Stimulated activated CD4-positive, alpha-beta T cell treated with anti-CD3 and anti-CD28 coated beads, Interleukin-12 subunit alpha, Interleukin-12 subunit beta, amount 100 ng/mL, for 4 hours (primary cell): Measurements from ENCODE around the gene SLC26A4.

ENCODE experiments used
- DNase-seq: peaks from one replicate; pipeline ENCODE4 v3.0.0-alpha.2; 2020

SLC26A4 gene

DNA sequence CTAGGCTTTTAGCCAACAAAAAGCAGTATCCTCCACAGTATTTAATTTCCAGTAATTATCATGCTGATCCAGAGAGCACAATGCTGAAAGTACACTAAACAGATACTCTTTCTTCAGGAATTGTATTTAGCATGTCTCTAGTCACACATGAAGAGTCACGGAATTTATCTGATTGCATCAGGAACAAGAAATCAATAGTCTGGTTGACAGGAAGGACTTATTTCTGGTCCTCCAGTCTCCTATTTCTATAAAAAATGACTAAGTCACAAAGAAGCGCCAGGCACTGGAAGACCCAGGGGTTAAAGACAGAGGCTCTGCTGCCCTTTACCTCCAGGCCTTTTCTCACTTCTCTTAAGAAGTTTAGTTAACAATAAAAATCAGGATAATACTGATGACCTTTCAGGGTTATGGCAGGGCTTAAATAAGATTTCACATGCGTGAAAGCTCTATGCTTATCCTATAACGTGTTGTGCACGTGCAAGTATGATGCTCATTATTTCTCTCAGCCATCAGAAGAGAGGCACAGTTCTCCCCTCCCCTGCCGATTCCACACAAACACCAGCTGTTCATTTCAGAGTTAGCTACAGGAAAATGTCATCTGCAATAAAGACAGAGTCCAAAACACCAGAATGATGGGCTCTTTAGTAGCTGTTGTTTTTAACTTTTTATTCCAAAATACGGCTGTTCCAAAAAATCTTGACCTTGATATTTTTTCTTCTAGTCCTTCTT is 36.9 kb downstream of the SLC26A4 start:
- DNase-seq = no peak

DNA sequence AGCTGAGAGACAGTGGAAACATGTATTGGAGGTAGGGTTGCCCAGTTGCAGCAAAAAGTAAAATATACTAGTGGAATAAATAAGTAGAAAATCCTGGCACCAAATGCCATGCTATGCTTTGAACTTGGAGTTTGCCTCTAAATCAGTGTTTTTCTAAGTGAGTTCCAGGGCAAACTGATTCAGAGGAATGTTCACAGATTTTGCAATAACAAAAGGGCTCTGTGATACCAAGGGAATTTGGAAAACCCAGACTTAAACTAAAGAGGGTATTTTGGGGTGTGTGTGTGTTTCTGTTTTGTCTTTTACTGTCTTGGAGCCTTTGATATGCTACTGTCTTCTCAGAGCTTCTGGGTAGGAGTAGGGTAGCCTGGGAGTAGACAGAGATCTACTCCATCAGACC is 39.9 kb downstream of the SLC26A4 start:
- no peak for DNase-seq

DNA sequence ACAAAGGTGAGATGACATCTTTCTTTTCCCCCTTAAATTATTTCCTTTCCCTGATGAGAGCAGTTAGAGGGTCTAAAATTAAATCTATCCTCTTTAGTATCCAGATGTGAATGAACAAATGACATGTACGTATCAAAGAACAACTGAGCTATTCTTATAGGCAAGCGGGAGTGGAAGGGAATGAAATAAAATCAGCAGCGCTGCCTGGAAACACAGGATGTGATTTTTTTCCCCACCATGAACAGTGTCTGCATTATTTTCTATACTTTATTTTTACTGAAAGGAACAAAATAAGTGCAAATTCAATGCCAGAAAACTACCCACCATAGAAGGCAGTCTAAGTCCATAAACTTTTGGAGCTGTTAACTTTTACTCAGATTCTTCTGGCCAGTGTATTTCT is 40.6 kb downstream of the SLC26A4 start:
- DNase-seq = no peak

DNA sequence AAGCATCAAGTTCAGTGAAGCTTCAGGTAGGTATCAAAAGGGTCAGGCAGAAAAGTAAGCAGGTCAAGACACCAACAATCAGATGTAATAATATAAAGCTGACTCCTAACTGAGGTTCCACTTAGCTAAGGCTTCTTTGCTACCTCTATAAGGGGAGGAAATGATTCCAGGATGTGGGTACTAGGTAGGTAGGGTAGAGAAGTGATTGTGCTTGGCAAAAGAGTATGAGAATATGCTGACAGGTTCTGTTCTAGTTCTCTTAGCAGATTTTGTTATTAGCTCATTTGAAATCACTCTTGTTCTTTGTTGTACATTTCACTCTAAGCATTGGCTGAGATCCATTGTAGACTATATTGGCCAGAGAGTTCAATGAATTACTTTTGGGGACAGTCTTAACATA is 42.6 kb downstream of the SLC26A4 start:
- DNase-seq = no peak

DNA sequence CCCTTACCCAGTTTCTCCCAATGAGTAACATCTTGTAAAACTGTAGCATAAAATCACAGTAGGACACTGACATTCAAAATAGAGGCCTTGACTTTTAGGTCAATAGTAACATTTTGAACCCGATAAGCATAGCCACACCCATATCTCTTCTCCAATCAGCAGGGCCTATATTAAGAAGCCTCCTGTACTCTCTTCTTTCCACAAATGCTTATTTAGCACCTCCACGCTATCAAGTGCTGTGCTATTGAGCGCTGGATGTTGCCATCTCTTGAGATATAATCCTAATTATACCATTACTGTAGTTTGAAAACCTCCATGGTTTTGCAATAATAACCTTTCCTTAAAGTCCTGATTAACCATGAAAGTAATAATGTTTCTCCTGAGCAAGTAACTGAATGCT is 43.2 kb downstream of the SLC26A4 start:
- no peak for DNase-seq

DNA sequence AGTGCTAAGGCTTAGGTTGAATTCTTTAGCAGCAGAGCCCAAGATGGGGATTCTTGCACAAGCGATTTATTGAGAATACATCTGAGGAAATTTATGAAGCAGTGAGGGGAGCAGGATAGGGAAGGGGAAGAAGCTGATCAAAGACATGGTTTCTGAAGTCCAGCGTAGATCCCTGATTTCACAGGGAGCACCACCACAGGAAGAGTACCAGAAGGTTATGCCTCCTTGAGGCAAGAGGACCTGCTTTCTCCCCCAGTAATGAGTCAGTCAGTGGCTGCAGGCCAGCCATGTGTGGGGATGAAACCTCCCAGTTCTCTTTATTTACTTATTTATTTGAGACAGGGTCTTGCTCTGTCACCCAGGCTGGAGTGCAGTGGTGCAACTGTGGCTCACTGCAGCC is 48.3 kb downstream of the SLC26A4 start:
- DNase-seq = no peak

DNA sequence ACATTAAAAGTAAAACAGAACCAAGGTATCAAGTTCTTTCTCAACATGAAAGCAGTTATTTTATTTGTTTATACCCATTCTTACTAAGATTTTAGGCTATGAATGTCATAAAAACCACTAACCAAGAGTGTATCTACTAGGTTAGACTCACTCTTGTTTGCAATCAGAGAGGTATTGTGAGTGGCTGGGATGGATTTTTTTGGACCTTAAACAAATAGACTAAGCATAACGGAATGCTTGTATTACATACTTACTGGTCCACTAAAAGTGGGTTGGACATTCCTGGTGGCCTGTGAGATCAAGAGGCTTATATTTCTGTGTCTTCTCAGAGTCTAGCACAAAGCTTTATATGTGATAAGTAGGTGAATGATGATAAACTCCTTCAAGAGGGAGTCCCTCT is 50.7 kb downstream of the SLC26A4 start:
- DNase-seq = no peak

DNA sequence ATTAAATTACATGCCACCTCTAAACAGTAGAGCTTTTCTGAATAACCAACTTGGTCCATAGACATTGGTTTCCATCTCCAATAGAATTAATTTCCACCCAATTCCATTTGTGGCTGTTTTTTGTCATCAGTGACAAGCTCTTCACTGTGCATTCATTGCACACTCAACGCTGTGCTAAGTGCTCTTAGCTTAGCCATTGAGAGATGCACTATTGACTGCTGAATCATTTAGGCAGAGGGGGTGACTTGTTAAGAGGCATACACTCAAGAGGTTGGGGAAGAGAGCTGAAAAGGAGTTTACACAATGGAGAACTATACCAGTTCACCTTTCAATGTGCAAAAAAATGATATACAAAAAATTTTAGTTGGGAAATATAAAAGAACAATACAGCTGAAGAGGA is 51.4 kb downstream of the SLC26A4 start:
- DNase-seq = no peak

DNA sequence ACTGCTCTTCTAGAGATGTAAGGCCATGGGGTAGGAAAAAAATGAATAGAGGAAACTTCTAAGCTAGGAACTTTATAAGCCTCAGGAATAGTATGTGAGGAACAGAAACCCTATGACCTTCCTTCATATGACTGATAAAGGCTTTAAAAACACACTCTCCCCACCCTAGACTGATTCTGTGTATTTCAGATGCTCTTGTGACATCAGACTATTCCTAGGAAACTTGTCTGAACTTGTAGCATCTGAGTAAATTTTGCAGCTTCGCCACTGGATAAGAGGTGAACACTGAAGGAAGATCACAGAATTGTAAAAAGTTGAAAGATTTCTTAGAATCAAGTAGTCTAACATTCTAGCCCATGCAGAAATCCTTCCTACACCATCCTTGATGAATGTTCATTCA is 52.3 kb downstream of the SLC26A4 start:
- DNase-seq = no peak

DNA sequence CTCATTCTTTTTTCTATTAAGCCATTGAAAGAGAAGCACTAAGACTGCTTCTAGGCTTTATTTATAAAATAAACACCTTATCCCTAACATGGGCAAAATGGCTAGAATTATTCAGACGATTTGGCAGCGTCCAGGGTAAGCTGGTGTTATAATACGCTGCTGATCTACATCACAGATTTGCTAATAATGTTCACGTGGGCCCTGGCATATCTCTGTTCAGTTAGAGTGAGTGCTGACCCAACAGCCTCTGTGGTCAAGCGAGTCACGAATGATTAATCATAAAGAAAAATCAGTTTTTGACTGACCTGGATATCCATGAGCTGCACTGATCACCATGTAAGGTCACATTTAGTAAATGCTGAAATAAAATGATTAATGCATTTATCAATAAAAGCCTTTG is 54.9 kb downstream of the SLC26A4 start:
- no peak for DNase-seq

DNA sequence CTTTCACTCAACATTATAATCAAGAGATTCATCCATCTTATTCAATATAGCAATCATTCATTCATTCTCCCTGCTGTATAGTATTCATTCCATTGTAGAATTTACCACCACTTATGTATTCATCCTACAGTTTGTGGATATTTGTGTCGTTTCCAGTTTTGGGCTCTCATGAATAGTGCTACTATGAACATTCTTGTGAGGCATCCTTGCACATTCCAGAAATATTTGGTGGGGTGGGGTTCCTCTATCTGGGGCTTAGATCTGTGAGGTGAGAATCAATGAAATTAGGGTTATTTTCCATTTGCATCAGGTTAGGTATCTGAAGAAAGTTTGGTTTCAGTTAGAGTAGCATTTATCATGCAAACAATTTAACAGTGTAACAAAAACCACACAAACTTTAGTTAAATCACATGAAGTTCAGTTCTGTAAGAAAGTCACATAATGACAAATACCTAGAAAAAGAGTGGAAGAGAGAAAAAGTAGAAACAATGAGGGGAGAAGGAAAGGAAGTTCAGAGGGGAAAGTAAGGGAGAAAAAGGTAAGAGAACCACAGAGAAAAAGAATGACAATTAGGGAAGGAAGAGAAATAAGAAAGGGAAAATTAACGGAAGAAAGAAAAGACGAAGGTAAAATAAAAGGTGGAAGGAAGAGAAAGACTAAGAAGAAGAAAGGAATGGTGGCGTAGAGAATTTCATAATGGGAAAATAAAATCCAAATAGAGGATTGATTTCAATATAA is 58.0 kb downstream of the SLC26A4 start:
- no peak for DNase-seq

DNA sequence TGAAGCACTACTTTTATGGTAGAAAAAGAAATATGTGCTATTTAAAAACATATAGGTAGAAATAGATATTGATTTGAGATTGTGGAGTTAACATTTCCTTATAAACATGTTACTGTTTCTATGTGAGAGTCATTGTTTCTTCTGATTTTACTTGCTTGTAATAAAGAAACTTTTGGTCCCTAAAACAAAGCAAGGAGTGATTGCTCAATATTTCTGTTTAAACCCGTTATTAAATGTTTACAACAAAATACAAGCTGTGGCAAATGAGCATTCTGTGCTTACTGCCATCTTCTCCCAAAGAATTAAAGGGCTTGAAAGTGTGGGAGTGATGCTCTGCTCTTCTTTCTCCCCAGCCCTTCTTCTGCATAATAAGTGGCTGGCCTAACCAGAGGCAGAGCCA is 60.7 kb downstream of the SLC26A4 start:
- DNase-seq = no peak

DNA sequence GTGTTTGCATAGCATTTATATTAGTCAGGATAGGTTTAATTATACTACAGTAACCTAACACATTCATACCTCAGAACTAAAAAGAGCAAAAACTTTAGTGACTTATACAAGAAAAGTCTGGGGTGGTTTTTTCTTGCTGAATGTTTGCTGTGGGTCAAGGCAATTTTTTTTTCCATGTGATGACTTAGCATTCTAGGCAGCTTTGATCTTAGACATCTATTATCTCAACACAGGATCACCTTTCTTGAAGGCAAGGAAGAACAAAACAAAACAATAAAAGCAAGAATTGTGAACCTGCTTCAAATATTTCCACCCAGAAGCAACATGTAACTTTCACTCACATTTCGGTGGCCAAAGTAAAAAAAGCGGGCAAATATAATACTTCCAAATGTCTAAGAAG is 62.6 kb downstream of the SLC26A4 start:
- no peak for DNase-seq

DNA sequence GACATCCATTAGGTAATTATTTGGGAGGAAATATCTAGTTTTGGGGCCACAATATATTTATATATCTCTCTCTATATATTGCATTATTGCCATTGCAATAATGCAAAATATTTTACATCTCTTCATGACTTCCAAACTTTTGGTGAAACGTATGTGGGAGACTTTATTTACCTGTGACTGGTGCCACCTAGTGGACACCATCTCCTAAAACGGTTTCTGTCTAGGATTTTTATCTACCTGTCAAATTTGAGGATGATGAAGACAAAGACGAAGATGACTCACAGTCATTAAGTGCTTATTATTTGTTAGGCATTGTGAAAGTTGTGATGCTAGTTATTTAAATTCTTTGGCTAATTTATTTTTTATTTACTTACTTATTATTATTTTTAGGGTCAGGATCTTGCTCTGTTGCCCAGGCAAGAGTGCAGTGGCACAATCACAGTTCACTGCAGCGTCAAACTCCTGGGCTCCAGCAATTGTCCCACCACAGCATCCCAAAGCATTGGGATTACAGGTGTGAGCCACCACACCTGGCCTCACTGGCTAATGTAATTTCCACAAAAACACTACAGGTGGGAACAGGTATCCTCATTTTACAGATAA is 64.6 kb downstream of the SLC26A4 start:
- peak; percentile 30 for DNase-seq

DNA sequence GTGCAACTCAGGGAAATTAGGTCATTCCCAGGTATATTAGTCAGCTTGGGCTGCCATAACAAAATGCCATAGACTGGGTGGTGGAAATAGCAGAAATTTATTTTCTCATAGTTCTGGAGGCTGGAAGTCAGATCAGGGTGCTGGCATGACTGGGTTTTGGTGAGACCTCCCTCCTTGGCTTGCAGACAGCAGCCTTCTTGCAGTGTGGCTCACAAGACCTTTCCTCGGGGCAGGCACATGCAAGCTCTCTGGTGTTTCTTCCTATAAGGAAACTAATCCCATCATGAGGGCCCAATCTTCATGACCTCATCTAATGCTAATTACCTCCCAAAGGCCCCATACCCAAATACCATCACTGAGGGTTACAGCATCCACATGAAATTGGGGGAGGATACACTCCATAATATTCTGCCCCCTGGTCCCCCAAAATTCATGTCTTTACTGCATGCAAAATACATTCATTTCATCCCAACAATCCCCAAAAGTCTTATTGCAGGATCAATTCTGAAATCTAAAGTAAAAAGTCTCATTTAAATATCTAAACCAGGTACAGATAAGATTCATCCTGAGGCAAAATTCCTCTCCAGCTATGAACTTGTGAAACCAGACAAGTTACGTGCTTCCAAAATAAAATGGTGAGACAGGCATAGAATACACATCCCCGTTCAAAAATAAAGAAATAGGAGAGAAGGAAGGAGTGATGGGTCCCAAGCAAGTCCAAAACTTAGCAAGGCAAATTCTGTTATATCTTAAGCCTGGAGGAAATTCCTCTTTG is 65.9 kb downstream of the SLC26A4 start:
- no peak for DNase-seq

DNA sequence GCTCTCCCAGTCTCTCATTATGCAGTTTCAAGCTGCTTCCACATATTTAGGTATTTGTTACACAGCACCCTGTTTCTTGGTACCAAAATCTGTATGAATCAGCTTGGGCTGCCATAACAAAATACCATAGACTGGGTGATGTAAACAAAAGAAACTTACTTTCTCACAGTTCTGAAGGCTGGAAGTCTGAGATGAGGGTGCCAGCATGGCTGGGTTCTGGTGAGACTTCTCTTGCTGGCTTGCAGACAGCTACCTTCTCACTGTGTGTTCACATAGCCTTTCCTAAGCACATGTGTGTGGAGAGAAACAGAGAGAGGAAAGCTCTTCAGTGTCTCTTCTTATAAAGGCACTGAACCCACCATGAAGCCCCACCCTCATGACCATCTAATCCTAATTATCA is 67.6 kb downstream of the SLC26A4 start:
- DNase-seq = no peak

DNA sequence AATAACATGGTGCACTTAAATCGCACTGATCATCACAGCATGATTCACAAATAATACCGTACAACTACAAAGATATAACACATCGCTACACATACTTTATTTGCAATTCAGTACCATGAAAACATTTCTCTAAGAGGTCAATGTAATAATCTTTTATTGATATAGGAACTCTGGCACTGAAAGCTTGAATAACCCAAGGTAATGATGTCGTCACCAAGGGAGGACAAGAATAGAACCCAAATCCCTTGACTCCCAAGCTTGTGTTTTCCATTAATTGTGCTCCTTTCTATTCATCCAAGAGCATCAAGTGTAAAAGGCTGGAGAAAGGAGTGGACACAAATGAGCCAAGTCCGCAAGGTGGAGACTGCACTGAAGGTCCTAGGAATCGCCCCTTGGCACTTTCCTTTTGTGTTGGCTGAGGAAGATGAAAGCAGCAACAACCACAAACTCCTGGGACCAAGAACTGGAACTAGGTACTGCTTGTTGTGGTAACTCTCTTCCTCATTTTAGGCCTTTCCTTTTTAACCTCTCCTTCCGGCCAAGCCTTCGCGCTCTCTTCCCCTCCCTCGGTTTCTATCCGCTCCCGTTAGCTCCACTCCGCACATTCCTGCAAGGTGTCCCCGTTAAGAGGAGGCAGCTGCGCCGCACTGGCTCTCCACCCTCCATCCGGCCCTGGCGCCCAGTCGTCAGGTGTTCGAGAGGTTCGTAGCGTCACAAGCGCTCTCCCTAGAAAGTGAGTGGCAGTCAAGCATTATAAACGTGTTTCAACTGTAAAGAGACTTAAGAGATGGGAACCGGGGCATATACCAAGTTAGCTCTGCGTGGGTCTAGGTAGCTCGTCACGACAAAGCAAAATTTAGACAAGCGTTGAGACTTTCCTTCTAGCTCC is 82.3 kb downstream of the SLC26A4 start:
- peak; percentile 56 for DNase-seq

DNA sequence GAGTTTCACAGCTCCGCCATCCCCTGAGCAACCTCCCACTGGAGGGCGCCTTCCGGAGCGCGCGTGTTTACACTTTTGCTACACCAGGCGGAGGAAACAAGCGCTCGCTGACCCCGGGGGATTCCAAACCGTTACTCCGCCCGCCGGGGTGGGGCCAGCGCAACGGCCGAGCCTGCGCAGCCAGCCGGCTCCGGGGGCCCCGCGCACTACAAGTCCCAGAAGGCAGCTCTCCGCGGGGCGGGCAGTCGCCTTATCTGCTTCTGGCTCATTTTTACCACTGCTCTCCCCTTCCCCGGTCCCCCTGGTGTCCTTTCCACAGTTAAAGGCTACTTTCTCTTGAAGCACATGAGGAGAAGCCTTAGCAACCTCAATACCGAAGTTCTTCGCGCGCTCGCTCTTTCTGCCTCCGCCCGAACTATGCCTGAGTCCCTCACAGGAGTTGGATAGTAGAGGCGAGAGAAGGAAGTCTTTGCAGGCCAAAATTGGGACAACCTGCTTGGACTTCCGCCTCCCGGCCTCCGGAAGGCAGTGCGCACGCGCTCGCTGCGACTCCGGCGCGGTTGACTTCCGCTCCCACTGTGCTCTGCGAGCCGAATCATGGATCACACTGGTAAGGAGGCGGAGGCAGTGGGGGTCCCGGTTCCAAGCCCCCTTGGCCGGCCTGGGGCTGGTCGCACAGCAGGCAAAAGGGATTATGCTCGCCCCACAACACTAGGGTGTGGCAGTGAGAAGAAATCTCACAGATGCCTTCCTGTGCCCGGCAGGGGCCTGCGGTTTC is 83.1 kb downstream of the SLC26A4 start, which contains the start of gene CBLL1:
CBLL1 (plus strand) TSS at position 576 of the 778 bp plus-strand sequence; CDS start at position 598, 22 bp downstream.
- peak; percentile 97 for DNase-seq

DNA sequence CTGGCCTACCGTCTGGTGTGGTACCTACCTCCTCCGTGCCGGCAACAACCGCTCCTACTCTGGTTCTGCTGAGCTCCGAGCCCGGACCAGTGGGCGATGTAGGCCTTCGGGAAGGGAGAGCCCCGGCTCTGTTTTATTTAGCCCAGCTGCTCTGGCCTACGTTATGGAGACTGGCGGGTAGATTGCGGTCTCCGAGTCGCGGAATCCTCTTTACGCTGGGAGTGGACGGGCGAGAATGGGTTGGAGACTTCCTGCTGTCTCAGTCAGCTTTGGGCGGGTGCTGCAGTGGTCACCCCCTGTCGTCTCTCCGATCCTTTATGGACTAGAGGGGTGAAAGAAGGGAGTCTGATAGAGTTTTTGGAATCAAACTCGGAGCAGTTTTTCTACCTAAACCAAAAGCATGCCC is 83.7 kb downstream of the SLC26A4 start:
- DNase-seq = no peak

DNA sequence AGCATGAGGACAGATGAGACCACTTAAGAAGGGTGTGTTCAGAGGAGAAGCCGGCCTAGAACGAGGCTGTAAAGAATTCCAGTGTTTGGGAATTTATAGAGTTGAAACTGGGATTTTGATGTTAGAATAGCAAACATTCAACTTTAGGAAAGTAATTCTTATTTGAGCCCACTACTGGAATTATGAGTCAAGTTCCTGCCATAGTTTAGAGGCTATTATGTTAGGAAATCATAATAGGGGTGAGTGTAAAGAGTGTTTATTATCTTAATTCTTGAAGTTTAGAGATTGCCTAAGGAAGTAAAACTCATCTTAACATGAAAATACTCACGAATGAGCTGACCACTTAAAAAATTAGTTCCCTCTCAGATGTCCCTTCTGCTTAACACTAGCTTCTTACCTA is 85.4 kb downstream of the SLC26A4 start:
- no peak for DNase-seq

DNA sequence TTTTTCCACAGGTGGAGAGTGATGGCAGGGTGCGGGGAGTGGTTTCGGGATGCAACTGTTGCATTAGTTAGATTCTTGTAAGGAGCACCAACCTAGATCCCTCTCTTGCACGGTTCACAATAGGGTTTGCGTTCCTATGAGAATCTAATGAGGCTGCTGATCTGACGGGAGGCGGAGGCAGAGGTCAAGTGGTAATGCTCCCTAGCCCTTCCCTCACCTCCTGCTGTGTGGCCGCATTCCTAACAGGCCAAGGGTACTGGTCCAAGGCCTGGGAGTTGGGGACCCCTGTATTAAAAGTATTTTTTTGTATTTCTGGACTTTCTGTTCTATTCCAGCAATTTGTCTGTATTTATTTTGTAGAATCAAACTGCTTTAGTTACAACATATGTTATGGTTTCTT is 90.5 kb downstream of the SLC26A4 start:
- no peak for DNase-seq

DNA sequence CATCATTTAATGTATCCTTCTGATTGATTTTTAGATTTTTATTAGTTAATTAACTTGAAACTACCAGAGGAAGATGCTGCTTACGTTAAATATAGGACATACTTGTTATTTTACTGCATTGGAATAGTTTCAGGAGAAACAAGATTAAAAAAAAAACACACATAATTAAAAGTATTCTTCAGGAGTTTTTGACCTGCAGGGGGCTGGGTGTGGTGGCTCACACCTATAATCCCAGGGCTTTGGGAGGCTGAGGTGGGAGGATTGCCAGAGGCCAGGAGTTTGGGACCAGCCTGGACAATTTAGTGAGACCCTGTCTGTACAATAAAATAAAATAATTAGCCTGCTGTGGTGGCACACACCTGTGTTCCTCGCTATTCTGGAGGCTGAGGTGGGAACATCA is 94.0 kb downstream of the SLC26A4 start:
- no peak for DNase-seq
